Common myeloid progenitor, CD34-positive (primary cell): Measurements from ENCODE around the gene AR.

Source experiments
- CTCF ChIA-PET: fragments of 350-600 bp; sonication (Branson Sonifier 250); formaldehyde crosslinking; loops from one replicate; lab custom pipeline; 2021; ENCODE audit warnings: antibody characterized with exemption; lab: Charles Lee
- POLR2A ChIA-PET: fragments of 350-600 bp; sonication (Branson Sonifier 250); formaldehyde crosslinking; loops from one replicate; lab custom pipeline; 2021; ENCODE audit warnings: antibody characterized with exemption; lab: Charles Lee
- DNase-seq, 3 donors: peaks; one replicate each; pipeline versions ENCODE4 v3.0.0 to v3.0.0-alpha.2; 2013
- H3K27ac ChIP-seq, 2 experiments: 1 replicate in 1 of 2; 2 replicates in 1 of 2; pipeline ENCODE4 v1.7.0; 2013; ENCODE audit warnings: inconsistent platforms in 2 of 2, low read length in 2 of 2, mild to moderate bottlenecking in 2 of 2, low read depth in 1 of 2, moderate library complexity in 1 of 2; ENCODE audit not compliant: severe bottlenecking in 2 of 2, insufficient read depth in 1 of 2, poor library complexity in 1 of 2
- H3K27me3 ChIP-seq, 5 experiments: replicated peaks in 2 of 5; 1 replicate in 3 of 5; 2 replicates in 2 of 5; pipeline versions ENCODE4 v1.6.1 to v1.7.0; 2013; ENCODE audit warnings: low read length in 4 of 5, mild to moderate bottlenecking in 2 of 5, moderate library complexity in 2 of 5, inconsistent platforms in 1 of 5; ENCODE audit not compliant: insufficient read depth in 5 of 5, control insufficient read depth in 4 of 5
- H3K36me3 ChIP-seq, 4 experiments: 1 replicate in 2 of 4; 2 replicates in 2 of 4; pipeline versions ENCODE4 v1.6.1 to v1.7.0; 2013; ENCODE audit warnings: low read length in 3 of 4, control low read depth in 1 of 4, mild to moderate bottlenecking in 1 of 4; ENCODE audit not compliant: control insufficient read depth in 4 of 4, insufficient read depth in 4 of 4
- H3K4me1 ChIP-seq, 4 experiments: 1 replicate in 3 of 4; 2 replicates in 1 of 4; pipeline versions ENCODE4 v1.6.1 to v1.7.1; 2013; ENCODE audit warnings: low read length in 3 of 4, mild to moderate bottlenecking in 3 of 4, control low read depth in 1 of 4, inconsistent platforms in 1 of 4, moderate library complexity in 1 of 4; ENCODE audit not compliant: control insufficient read depth in 4 of 4, insufficient read depth in 4 of 4; ENCODE audit errors: control extremely low read depth in 1 of 4
- H3K4me3 ChIP-seq, 7 experiments: 1 replicate in 4 of 7; 2 replicates in 3 of 7; pipeline versions ENCODE4 v1.5.1 to v1.7.0; 2013; ENCODE audit warnings: mild to moderate bottlenecking in 7 of 7, low read length in 6 of 7, moderate library complexity in 6 of 7, inconsistent platforms in 2 of 7, low read depth in 2 of 7, control low read depth in 1 of 7; ENCODE audit not compliant: insufficient read depth in 4 of 7, control insufficient read depth in 1 of 7; ENCODE audit errors: extremely low read depth in 1 of 7
- H3K9me3 ChIP-seq, 5 experiments: 1 replicate in 4 of 5; 2 replicates in 1 of 5; pipeline versions ENCODE4 v1.6.1 to v1.7.1; 2013; ENCODE audit warnings: low read length in 4 of 5, mild to moderate bottlenecking in 2 of 5, inconsistent platforms in 1 of 5, low read depth in 1 of 5, moderate library complexity in 1 of 5; ENCODE audit not compliant: control insufficient read depth in 4 of 5, insufficient read depth in 2 of 5; ENCODE audit errors: control extremely low read depth in 1 of 5
- WGBS: methylation state at CpG from one replicate; pipeline ENCODE4 v1.1.5; 2013; ENCODE audit not compliant: insufficient coverage; 5-methylcytosine and 5-hydroxymethylcytosine counted together

Gene AR

GRCh38 chrX:67724359-67725110 is 180.7 kb downstream of the AR start:
- H3K27ac ChIP-seq, result no peak overlapping the region
- CTCF ChIA-PET, result no interaction called here
- no peak for DNase-seq
- POLR2A ChIA-PET, result interaction anchor here (0.6 kb wide), 1 partner anchor 341 kb away, joined by 3 read pairs; no protein-coding TSS in a partner anchor
- WGBS, result 69% methylated on average over 2 of the region's 5 CpGs
- no peaks in the 10 kb centered on the region for H3K27me3 ChIP-seq
- H3K4me3 ChIP-seq, result no peak overlapping the region
- no peaks in the 10 kb centered on the region for H3K36me3 ChIP-seq
- peaks cover 0 to 34% (median 9%) of the 10 kb centered on the region in 4 experiments for H3K4me1 ChIP-seq
- H3K9me3 ChIP-seq, result no peaks in the 10 kb centered on the region

GRCh38 chrX:67725471-67725870 is 181.7 kb downstream of the AR start:
- H3K4me1 ChIP-seq, result peaks cover 0 to 30% (median 5%) of the 10 kb centered on the region in 4 experiments
- ChIA-PET POLR2A (no interaction called here), CTCF (interaction anchor here (1.2 kb wide), 1 partner anchor 366 kb away, joined by 3 read pairs; no protein-coding TSS in a partner anchor)
- H3K27me3 ChIP-seq, result no peaks in the 10 kb centered on the region
- H3K9me3 ChIP-seq, result no peaks in the 10 kb centered on the region
- 85% methylated on average over 2 of the region's 2 CpGs for WGBS
- H3K4me3 ChIP-seq, result no peak overlapping the region
- no peak overlapping the region for H3K27ac ChIP-seq
- DNase-seq, result no peak
- H3K36me3 ChIP-seq, result no peaks in the 10 kb centered on the region

GRCh38 chrX:67726018-67726417 is 182.2 kb downstream of the AR start:
- Histone ChIP-seq H3K27me3 (no peaks in the 10 kb centered on the region), H3K4me1 (peaks cover 0 to 25% (median 4%) of the 10 kb centered on the region in 4 experiments), H3K27ac (no peak overlapping the region), H3K4me3 (no peak overlapping the region), H3K36me3 (no peaks in the 10 kb centered on the region), H3K9me3 (no peaks in the 10 kb centered on the region)
- peak in 2 of 3 donors; percentile 31 to 38 for DNase-seq
- ChIA-PET CTCF (interaction anchor here (1.2 to 1.3 kb wide), 2 partner anchors 192 to 365 kb away, joined by 3 read pairs; no protein-coding TSS in a partner anchor), POLR2A (interaction anchor here (0.6 kb wide), 1 partner anchor 31 kb away, joined by 4 read pairs; no protein-coding TSS in a partner anchor)
- no CpG with 5 or more reads among the region's 1 CpG for WGBS

GRCh38 chrX:67727576-67727975 is 183.8 kb downstream of the AR start:
- Histone ChIP-seq H3K4me3 (no peak overlapping the region), H3K27ac (no peak overlapping the region), H3K4me1 (peaks cover 0 to 23% (median 1%) of the 10 kb centered on the region in 4 experiments), H3K9me3 (no peaks in the 10 kb centered on the region), H3K36me3 (no peaks in the 10 kb centered on the region), H3K27me3 (no peaks in the 10 kb centered on the region)
- no peak for DNase-seq
- ChIA-PET CTCF (no interaction called here), POLR2A (no interaction called here)
- WGBS, result 83% methylated on average over 1 of the region's 2 CpGs

- no peak overlapping the region for H3K4me3 ChIP-seq
- ChIA-PET CTCF (no interaction called here), POLR2A (no interaction called here)
- H3K9me3 ChIP-seq, result no peaks in the 10 kb centered on the region
- no peak overlapping the region for H3K27ac ChIP-seq
- 83% methylated on average over 1 of the region's 2 CpGs for WGBS
- no peaks in the 10 kb centered on the region for H3K27me3 ChIP-seq
- peaks cover 0 to 18% (median 0%) of the 10 kb centered on the region in 4 experiments for H3K4me1 ChIP-seq
- no peaks in the 10 kb centered on the region for H3K36me3 ChIP-seq
- DNase-seq, result no peak
These were observed 186.5 kb downstream of the AR start for GRCh38 chrX:67730296-67730695.

GRCh38 chrX:67731061-67731460 is 187.2 kb downstream of the AR start:
- POLR2A ChIA-PET, result no interaction called here
- H3K4me1 ChIP-seq, result peaks cover 0 to 12% (median 0%) of the 10 kb centered on the region in 4 experiments
- CTCF ChIA-PET, result no interaction called here

GRCh38 chrX:67732864-67733263 is 189.0 kb downstream of the AR start:
- DNase-seq, result no peak
- Histone ChIP-seq H3K4me1 (peaks cover 0 to 3% (median 0%) of the 10 kb centered on the region in 4 experiments), H3K27ac (no peak overlapping the region), H3K27me3 (no peaks in the 10 kb centered on the region), H3K9me3 (no peaks in the 10 kb centered on the region), H3K36me3 (no peaks in the 10 kb centered on the region), H3K4me3 (no peak overlapping the region)
- POLR2A ChIA-PET, result no interaction called here
- CTCF ChIA-PET, result no interaction called here
- WGBS, result 29% methylated on average over 1 of the region's 2 CpGs

More at GRCh38 chrX:67731061-67731460, 187.2 kb downstream of the AR start:
- Histone ChIP-seq H3K36me3 (no peaks in the 10 kb centered on the region), H3K9me3 (no peaks in the 10 kb centered on the region), H3K27ac (no peak overlapping the region), H3K27me3 (no peaks in the 10 kb centered on the region), H3K4me3 (no peak overlapping the region)
- DNase-seq, result no peak
